Body of pancreas (tissue), 4 donors: ENCODE measurements around the gene ATP10A.

Experiments
- CTCF ChIP-seq, 7 experiments: fragments of 450-650 bp in 4 of 7; fragments of 200-600 bp in 3 of 7; sonication (generic) in 3 of 7; IDR thresholded peaks; one replicate each; pipeline ENCODE4 v1.5.1; 2016 to 2019; ENCODE audit warnings: antibody characterized with exemption in 7 of 7
- POLR2A ChIP-seq, 3 donors: fragments of 450-650 bp; IDR thresholded peaks; one replicate each; pipeline ENCODE4 v1.6.1; 2016; ENCODE audit warnings: antibody characterized with exemption in 3 of 3, mild to moderate bottlenecking in 2 of 3

- TF ChIP-seq CTCF (IDR thresholded peaks at IDR 0.05) (no peak), POLR2A (IDR thresholded peaks at IDR 0.05) (no peak)
Measured at GRCh38 chr15:25633862-25634261, 229.3 kb downstream of the ATP10A start.
